Glomerular visceral epithelial cell (primary cell): ENCODE data around the gene PPFIA3.

ENCODE experiments used
- DNase-seq: peaks from one replicate; pipeline ENCODE4 v3.0.0-alpha.2; 2016; ENCODE audit errors: extremely low spot score

PPFIA3 gene

GRCh38 chr19:49119411-49120324 lies at the start of gene PPFIA3:
Gene PPFIA3 (plus strand): TSS chr19:49119544. CDS start chr19:49127874, 8,330 bp downstream.
- peak; percentile 61 for DNase-seq

GRCh38 chr19:49070416-49070815 lies 48.9 kb upstream of the PPFIA3 start:
- no peak for DNase-seq

GRCh38 chr19:49071860-49072547 lies 47.3 kb upstream of the PPFIA3 start:
- DNase-seq: no peak

- DNase-seq: peak; percentile 46
Observed at GRCh38 chr19:49073514-49074378, 45.6 kb upstream of the PPFIA3 start.

- peak; percentile 68 for DNase-seq
Observed at GRCh38 chr19:49074869-49075268, 44.5 kb upstream of the PPFIA3 start.

- no peak for DNase-seq
Observed at GRCh38 chr19:49080392-49080791, 39.0 kb upstream of the PPFIA3 start.

- no peak for DNase-seq
Observed at GRCh38 chr19:49081273-49081672, 38.1 kb upstream of the PPFIA3 start.

GRCh38 chr19:49084206-49085019 lies 34.9 kb upstream of the PPFIA3 start:
- DNase-seq: no peak

- DNase-seq: peak; percentile 100
Observed at GRCh38 chr19:49085020-49085867, 34.1 kb upstream of the PPFIA3 start, which contains the start of gene SNRNP70. Gene SNRNP70 (plus strand): TSS chr19:49085451. CDS start chr19:49086415, 964 bp downstream.

GRCh38 chr19:49085868-49086232 lies 33.5 kb upstream of the PPFIA3 start:
- no peak for DNase-seq

GRCh38 chr19:49086296-49086695 lies 33.0 kb upstream of the PPFIA3 start:
- no peak for DNase-seq

- no peak for DNase-seq
Observed at GRCh38 chr19:49091391-49092038, 27.8 kb upstream of the PPFIA3 start.

GRCh38 chr19:49092686-49093085 lies 26.7 kb upstream of the PPFIA3 start:
- no peak for DNase-seq

- no peak for DNase-seq
Observed at GRCh38 chr19:49094505-49095482, 24.6 kb upstream of the PPFIA3 start.

GRCh38 chr19:49097453-49098288 lies 21.7 kb upstream of the PPFIA3 start:
- peak; percentile 82 for DNase-seq

GRCh38 chr19:49098795-49099194 lies 20.5 kb upstream of the PPFIA3 start:
- no peak for DNase-seq

GRCh38 chr19:49101160-49101559 lies 18.2 kb upstream of the PPFIA3 start:
- no peak for DNase-seq
